ENCODE measurements around the gene RBM38. TPM values are rescaled to one million over a fixed set of nuclear protein-coding genes. Genes with fewer than 3 reads are reported as not detected.

RBM38 gene
- total and polyA plus RNA-seq, 2 of the 4 experiments (the other 2 are of a cell fraction), result 5.2 to 11.9 TPM

DNA sequence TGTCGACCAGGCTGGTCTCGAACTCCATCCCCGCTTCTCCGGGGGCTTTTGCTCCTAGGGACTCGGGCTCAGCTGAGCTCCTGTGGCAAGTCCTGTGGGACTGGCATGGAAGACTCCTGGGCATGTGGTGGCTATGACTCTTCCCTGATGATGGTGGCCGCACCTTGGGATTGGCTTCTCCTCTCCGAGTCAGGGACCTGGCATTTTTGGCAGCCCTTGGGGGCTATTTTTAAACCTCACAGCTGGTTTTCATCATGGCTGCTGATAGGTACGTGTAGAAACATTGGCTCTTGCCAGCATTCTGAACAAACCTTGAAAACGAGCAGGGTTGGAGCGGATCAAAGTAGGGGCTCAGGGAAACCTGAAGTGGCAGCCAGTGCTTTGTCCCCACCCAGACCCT, 54.1 kb downstream of the RBM38 start:
- ATAC-seq (ENCODE audit: low read depth), result no peak
- CTCF ChIA-PET, result no interaction called here
- dilution Hi-C loops (cut with HindIII; ENCODE audit: low sequenced_read_pairs, unreplicated experiment), result no loop called here

More for the DNA sequence above, 54.1 kb downstream of the RBM38 start:
- in situ Hi-C loops (cut with MboI; ENCODE audit: low sequenced_read_pairs), result no loop called here
- H3K9me1 ChIP-seq (ENCODE audit: insufficient read depth, low read length), result 0 out of 2 replicates have a peak, but pooled peaks cover 3% of the 10 kb centered on the region
- H2AK5ac ChIP-seq (ENCODE audit: low read depth, low read length), result no peak overlapping the region
- BruUV-seq (replicated peaks), result no TSS peak
- no peaks in the 10 kb centered on the region for H3K36me3 ChIP-seq (ENCODE audit: control insufficient read depth, insufficient read depth, low read length)
- H4K8ac ChIP-seq (ENCODE audit: low read depth in 2 of 2, low read length in 2 of 2), result no peak overlapping the region
- no peak overlapping the region for H3K27ac ChIP-seq (ENCODE audit: insufficient read depth, low read length)
- WGBS, 2 experiments (ENCODE audit: extremely low coverage in 2 of 2, insufficient read length in 1 of 2), result 34% methylated on average over 3 of the region's 10 CpGs; no CpG with 5 or more reads in 1 of the 2 experiments
- no peak overlapping the region for H3K18ac ChIP-seq (ENCODE audit: low read depth, low read length)
- no peak overlapping the region for H3K56ac ChIP-seq (ENCODE audit: extremely low read depth, insufficient read depth, low read length)
- peak; percentile 76 for DNase-seq
- H2BK120ac ChIP-seq (ENCODE audit: low read depth, low read length), result no peak overlapping the region
- H2BK15ac ChIP-seq (ENCODE audit: low read depth, low read length), result no peak overlapping the region
- TF ChIP-seq, protein P1, sequence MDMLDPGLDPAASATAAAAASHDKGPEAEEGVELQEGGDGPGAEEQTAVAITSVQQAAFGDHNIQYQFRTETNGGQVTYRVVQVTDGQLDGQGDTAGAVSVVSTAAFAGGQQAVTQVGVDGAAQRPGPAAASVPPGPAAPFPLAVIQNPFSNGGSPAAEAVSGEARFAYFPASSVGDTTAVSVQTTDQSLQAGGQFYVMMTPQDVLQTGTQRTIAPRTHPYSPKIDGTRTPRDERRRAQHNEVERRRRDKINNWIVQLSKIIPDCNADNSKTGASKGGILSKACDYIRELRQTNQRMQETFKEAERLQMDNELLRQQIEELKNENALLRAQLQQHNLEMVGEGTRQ (IDR thresholded peaks at IDR 0.05; ENCODE audit: low read depth, low read length), result peak; percentile 79
- peak; percentile 56 for TF ChIP-seq BHLHE40 (IDR thresholded peaks at IDR 0.05; ENCODE audit: low read depth, low read length)
- TF ChIP-seq, protein P2, sequence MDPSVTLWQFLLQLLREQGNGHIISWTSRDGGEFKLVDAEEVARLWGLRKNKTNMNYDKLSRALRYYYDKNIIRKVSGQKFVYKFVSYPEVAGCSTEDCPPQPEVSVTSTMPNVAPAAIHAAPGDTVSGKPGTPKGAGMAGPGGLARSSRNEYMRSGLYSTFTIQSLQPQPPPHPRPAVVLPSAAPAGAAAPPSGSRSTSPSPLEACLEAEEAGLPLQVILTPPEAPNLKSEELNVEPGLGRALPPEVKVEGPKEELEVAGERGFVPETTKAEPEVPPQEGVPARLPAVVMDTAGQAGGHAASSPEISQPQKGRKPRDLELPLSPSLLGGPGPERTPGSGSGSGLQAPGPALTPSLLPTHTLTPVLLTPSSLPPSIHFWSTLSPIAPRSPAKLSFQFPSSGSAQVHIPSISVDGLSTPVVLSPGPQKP (IDR thresholded peaks at IDR 0.05; ENCODE audit: borderline replicate concordance, low read depth, low read length), result no peak
- H3K4me1 ChIP-seq (ENCODE audit: control insufficient read depth, insufficient read depth, low read length), result peaks cover 4% of the 10 kb centered on the region; the same call in 1 of the 2 replicates
- no peak overlapping the region for H3K9ac ChIP-seq (ENCODE audit: low read depth, low read length)
- no peak overlapping the region for H3K14ac ChIP-seq (replicated peaks; ENCODE audit: low read depth, low read length)
- no peak overlapping the region for H2AK9ac ChIP-seq (replicated peaks; ENCODE audit: low read depth, low read length, poor library complexity)
- H3K4me2 ChIP-seq (ENCODE audit: low read depth, low read length), result no peak overlapping the region
- peak overlapping the region; percentile 66 for H2AFZ ChIP-seq (replicated peaks; ENCODE audit: low read length, poor library complexity)
- H2BK5ac ChIP-seq (ENCODE audit: low read depth, low read length, poor library complexity, severe bottlenecking), result no peak overlapping the region
- no peak overlapping the region for H2BK20ac ChIP-seq (ENCODE audit: low read depth, low read length)
- peaks cover 7% of the 10 kb centered on the region for H3K27me3 ChIP-seq (ENCODE audit: control insufficient read depth, insufficient read depth, low read length)
- H3K9me3 ChIP-seq (ENCODE audit: control insufficient read depth, insufficient read depth, low read length), result peaks cover 7% of the 10 kb centered on the region
- no peaks in the 10 kb centered on the region for H4K20me1 ChIP-seq (ENCODE audit: insufficient read depth, low read length)
- no peak overlapping the region for H3K23ac ChIP-seq (ENCODE audit: low read depth, low read length)
- POLR2A ChIA-PET (ENCODE audit: unreplicated experiment), result no interaction called here
- H4K5ac ChIP-seq (ENCODE audit: low read depth, low read length), result no peak overlapping the region
- H3K4me3 ChIP-seq (ENCODE audit: insufficient read depth, low read depth, low read length), result no peak overlapping the region
- intact Hi-C loops (cut with micrococcal nuclease), result no loop called here
- no peak overlapping the region for H3K4ac ChIP-seq (ENCODE audit: low read depth, low read length)
- no peak overlapping the region for H4K91ac ChIP-seq (ENCODE audit: insufficient read depth, low read depth, low read length)
- no peaks in the 10 kb centered on the region for H3K79me1 ChIP-seq (ENCODE audit: low read depth in 1 of 2, low read length in 2 of 2)

Data from IMR-90 (cell line).